HepG2 (cell line): ENCODE measurements around the gene CLIC1. TPM values are rescaled to one million over a fixed set of nuclear protein-coding genes. Genes with fewer than 3 reads are reported as not detected.
A peak's percentile ranks its signal among the peaks of the same experiment; 100 is the strongest.

ENCODE experiments used
- BRD4 ChIP-seq: sonication (generic); formaldehyde crosslinking; IDR thresholded peaks from 2 replicates; pipeline ENCODE4 v1.4.0; 2020; ENCODE audit warnings: missing genetic modification reagents
- FOXP1 ChIP-seq, 2 experiments: fragments of 450-650 bp in 1 of 2; IDR thresholded peaks; 2 replicates each; pipeline ENCODE4 v1.6.1; 2017 to 2018; ENCODE audit warnings: antibody characterized with exemption in 1 of 2
- HNF4A ChIP-seq: sonication (generic); formaldehyde crosslinking; IDR thresholded peaks from 2 replicates; pipeline ENCODE4 v1.4.0; 2020; ENCODE audit warnings: missing genetic modification reagents
- KAT8 ChIP-seq: IDR thresholded peaks from 2 replicates; pipeline ENCODE4 v1.6.1; 2016; ENCODE audit warnings: missing genetic modification reagents, missing compliant biosample characterization
- KDM3A ChIP-seq: IDR thresholded peaks from 2 replicates; pipeline ENCODE4 v1.6.1; 2018; ENCODE audit warnings: low read depth, missing compliant biosample characterization
- RFX1 ChIP-seq: fragments of 450-650 bp; IDR thresholded peaks from 2 replicates; pipeline ENCODE4 v1.6.1; 2017
- SMYD3 ChIP-seq: sonication (generic); formaldehyde crosslinking; IDR thresholded peaks from 2 replicates; pipeline ENCODE4 v1.8.1; 2023; ENCODE audit warnings: mild to moderate bottlenecking, missing genetic modification reagents
- STAG1 ChIP-seq: sonication (generic); formaldehyde crosslinking; IDR thresholded peaks from 2 replicates; pipeline ENCODE4 v1.4.0; 2020; ENCODE audit warnings: missing genetic modification reagents
- TOE1 ChIP-seq: sonication (generic); formaldehyde crosslinking; IDR thresholded peaks from 2 replicates; pipeline ENCODE4 v1.4.0; 2020; ENCODE audit warnings: mild to moderate bottlenecking, missing genetic modification reagents
- ZBED4 ChIP-seq: sonication (generic); formaldehyde crosslinking; IDR thresholded peaks from 2 replicates; pipeline ENCODE4 v1.4.0; 2020; ENCODE audit warnings: missing genetic modification reagents, borderline replicate concordance
- ZBTB20 ChIP-seq: sonication (generic); formaldehyde crosslinking; IDR thresholded peaks from 2 replicates; pipeline ENCODE4 v1.8.1; 2023; ENCODE audit warnings: missing genetic modification reagents, low read depth, mild to moderate bottlenecking, borderline replicate concordance
- ZBTB38 ChIP-seq: sonication (generic); formaldehyde crosslinking; IDR thresholded peaks from 2 replicates; pipeline ENCODE4 v1.5.1; 2020; ENCODE audit warnings: mild to moderate bottlenecking, missing genetic modification reagents
- ZKSCAN5 ChIP-seq: sonication (generic); formaldehyde crosslinking; IDR thresholded peaks from 2 replicates; pipeline ENCODE4 v1.5.1; 2020; ENCODE audit warnings: mild to moderate bottlenecking, missing genetic modification reagents
- ZKSCAN8 ChIP-seq: IDR thresholded peaks from 2 replicates; pipeline ENCODE4 v1.6.1; 2016; ENCODE audit warnings: borderline replicate concordance, missing genetic modification reagents, missing compliant biosample characterization
- ZNF10 ChIP-seq: sonication (generic); formaldehyde crosslinking; IDR thresholded peaks from 2 replicates; pipeline ENCODE4 v1.4.0; 2020; ENCODE audit warnings: mild to moderate bottlenecking, low read depth, missing genetic modification reagents, borderline replicate concordance
- ZNF230 ChIP-seq: sonication (generic); formaldehyde crosslinking; IDR thresholded peaks from 2 replicates; pipeline ENCODE4 v1.4.0; 2020; ENCODE audit warnings: mild to moderate bottlenecking, missing genetic modification reagents
- ZNF281 ChIP-seq: sonication (generic); formaldehyde crosslinking; IDR thresholded peaks from 2 replicates; pipeline ENCODE4 v1.4.0; 2020; ENCODE audit warnings: missing genetic modification reagents, borderline replicate concordance
- ZNF569 ChIP-seq: sonication (generic); formaldehyde crosslinking; IDR thresholded peaks from 2 replicates; pipeline ENCODE4 v1.5.0; 2020; ENCODE audit warnings: mild to moderate bottlenecking, missing genetic modification reagents, moderate library complexity, borderline replicate concordance
- ZNF607 ChIP-seq: sonication (generic); formaldehyde crosslinking; IDR thresholded peaks from 2 replicates; pipeline ENCODE4 v1.5.1; 2020; ENCODE audit warnings: missing genetic modification reagents, mild to moderate bottlenecking, borderline replicate concordance
- ZNF703 ChIP-seq: sonication (generic); formaldehyde crosslinking; IDR thresholded peaks from 2 replicates; pipeline ENCODE4 v1.5.1; 2020; ENCODE audit warnings: missing genetic modification reagents, mild to moderate bottlenecking, moderate library complexity, borderline replicate concordance
- ZNF839 ChIP-seq: sonication (generic); formaldehyde crosslinking; IDR thresholded peaks from 2 replicates; pipeline ENCODE4 v1.4.0; 2020; ENCODE audit warnings: missing genetic modification reagents, mild to moderate bottlenecking, borderline replicate concordance
- ZSCAN20 ChIP-seq: sonication (generic); formaldehyde crosslinking; IDR thresholded peaks from 2 replicates; pipeline ENCODE4 v1.4.0; 2020; ENCODE audit warnings: missing genetic modification reagents, mild to moderate bottlenecking, borderline replicate concordance
- polyA plus RNA-seq, 8 experiments: library from polyadenylated mRNA; depleted of rRNA in 3 of 8; stranded (reverse) in 7 of 8; unstranded in 1 of 8; fragments of >200 nt; fragmentation: Illumina TruSeq in 4 of 8; extraction: Trizol in 4 of 8; gene quantifications; 2 replicates each; pipeline versions ENCODE4 v1.2.1 to v1.2.3, GENCODE V29; 2011 to 2016; ENCODE audit warnings: low read depth in 4 of 8, missing spikeins in 1 of 8, mixed read lengths in 1 of 8; ENCODE audit not compliant: insufficient read depth in 1 of 8
- total RNA-seq, 5 experiments: library from RNA; depleted of rRNA; stranded (reverse); fragments of >200 nt; fragmentation: Illumina TruSeq; extraction: Trizol; gene quantifications; 2 replicates each; pipeline ENCODE4 v1.2.3, GENCODE V29; 2016; ENCODE audit warnings: low read depth in 1 of 5

The CLIC1 gene
- total and polyA plus RNA-seq, 2 of the 13 experiments (the other 11 are each of a cell fraction or from before 2014, with no cell fraction given) = 602 to 891 TPM

- TF ChIP-seq ZBED4 (CRISPR knock-in tag) = peak; percentile 79
- TF ChIP-seq ZBTB20 (CRISPR knock-in tag) = peak; percentile 29; the same call in 1 of the 2 replicates
- TF ChIP-seq ZKSCAN8 (CRISPR knock-in tag) = no peak
- TF ChIP-seq KAT8 (CRISPR knock-in tag) = peak; percentile 59; the same call in 1 of the 2 replicates
- no peak for TF ChIP-seq ZNF10 (CRISPR knock-in tag)
- TF ChIP-seq RFX1 = no peak
- TF ChIP-seq KDM3A = peak; percentile 86
- 0 out of 2 replicates have a peak, but pooled peaks have one; percentile 67 for TF ChIP-seq ZSCAN20 (CRISPR knock-in tag)
- TF ChIP-seq ZBTB38 = no peak; the same call in 1 of the 2 replicates
- peak; percentile 30; the same call in 1 of the 2 replicates for TF ChIP-seq ZNF607 (CRISPR knock-in tag)
- TF ChIP-seq STAG1 (CRISPR knock-in tag) = peak; percentile 38
- no peak; the same call in 1 of the 2 replicates for TF ChIP-seq FOXP1 (IDR thresholded peaks at IDR 0.05)
- TF ChIP-seq FOXP1 (CRISPR knock-in tag; IDR thresholded peaks at IDR 0.05) = peak; percentile 95
- peak; percentile 78 for TF ChIP-seq HNF4A (CRISPR knock-in tag)
- no peak for TF ChIP-seq ZNF569 (CRISPR knock-in tag)
- TF ChIP-seq ZNF703 = no peak; the same call in 1 of the 2 replicates
- peak; percentile 93 for TF ChIP-seq SMYD3 (CRISPR knock-in tag)
- TF ChIP-seq ZNF281 (CRISPR knock-in tag) = peak; percentile 70; the same call in 1 of the 2 replicates
- 0 out of 2 replicates have a peak, but pooled peaks have one; percentile 91 for TF ChIP-seq TOE1 (CRISPR knock-in tag)
- 0 out of 2 replicates have a peak, but pooled peaks have one; percentile 22 for TF ChIP-seq ZNF230 (CRISPR knock-in tag)
- peak; percentile 49; the same call in 1 of the 2 replicates for TF ChIP-seq BRD4
- no peak for TF ChIP-seq ZNF839 (CRISPR knock-in tag)
- no peak for TF ChIP-seq ZKSCAN5 (CRISPR knock-in tag)
Observed at GRCh38 chr6:31737991-31738979, 2.0 kb upstream of the CLIC1 start (continued).
